HepG2 (cell line): Measurements from ENCODE around the gene XRCC5. TPM values are rescaled to one million over a fixed set of nuclear protein-coding genes. Genes with fewer than 3 reads are reported as not detected.

Source experiments
- ATM ChIP-seq: fragments of 450-650 bp; IDR thresholded peaks from 2 replicates; pipeline ENCODE4 v1.7.1; 2017; ENCODE audit warnings: mild to moderate bottlenecking, borderline replicate concordance
- FOXK1 ChIP-seq: sonication (generic); formaldehyde crosslinking; IDR thresholded peaks from 2 replicates; pipeline ENCODE4 v1.4.0; 2020; ENCODE audit warnings: low read depth, missing genetic modification reagents, borderline replicate concordance
- HDAC1 ChIP-seq: sonication (generic); formaldehyde crosslinking; IDR thresholded peaks from 2 replicates; pipeline ENCODE4 v1.5.1; 2020; ENCODE audit warnings: mild to moderate bottlenecking, missing genetic modification reagents
- HNRNPUL1 ChIP-seq: fragments of 200-400 bp; formaldehyde crosslinking; IDR thresholded peaks from 2 replicates; pipeline ENCODE4 v1.6.1; 2017; ENCODE audit warnings: low read depth, mild to moderate bottlenecking, low read length, moderate library complexity
- IKZF5 ChIP-seq: IDR thresholded peaks from 2 replicates; pipeline ENCODE4 v1.6.1; 2018; ENCODE audit warnings: missing genetic modification reagents, mild to moderate bottlenecking, missing compliant biosample characterization
- KDM3A ChIP-seq: IDR thresholded peaks from 2 replicates; pipeline ENCODE4 v1.6.1; 2018; ENCODE audit warnings: low read depth, missing compliant biosample characterization
- KDM5A ChIP-seq: fragments of 200-600 bp; sonication (generic); IDR thresholded peaks from 2 replicates; pipeline ENCODE4 v1.7.0; 2018; ENCODE audit warnings: antibody characterized with exemption, mild to moderate bottlenecking, low read length, borderline replicate concordance
- KLF6 ChIP-seq: IDR thresholded peaks from 2 replicates; pipeline ENCODE4 v1.8.0; 2016; ENCODE audit warnings: missing biosample characterization, missing genetic modification reagents
- MAZ ChIP-seq, 2 experiments: sonication (generic) in 1 of 2; formaldehyde crosslinking in 1 of 2; IDR thresholded peaks; 2 replicates each; pipeline versions ENCODE4 v1.5.0 to v1.6.1; 2012 to 2020; ENCODE audit warnings: low read depth in 2 of 2, mild to moderate bottlenecking in 2 of 2, borderline replicate concordance in 1 of 2, improper control_type of control experiment in 1 of 2, low read length in 1 of 2, missing genetic modification reagents in 1 of 2, moderate library complexity in 1 of 2
- NFIC ChIP-seq: IDR thresholded peaks from 2 replicates; pipeline ENCODE4 v1.6.1; 2012; ENCODE audit warnings: mild to moderate bottlenecking, low read length, inconsistent platforms
- SOX5 ChIP-seq: IDR thresholded peaks from 2 replicates; pipeline ENCODE4 v1.6.1; 2016; ENCODE audit warnings: borderline replicate concordance
- STAT6 ChIP-seq: sonication (generic); formaldehyde crosslinking; IDR thresholded peaks from 2 replicates; pipeline ENCODE4 v1.4.0; 2020; ENCODE audit warnings: missing genetic modification reagents, mild to moderate bottlenecking, borderline replicate concordance
- TFAP4 ChIP-seq: sonication (generic); IDR thresholded peaks from 2 replicates; pipeline ENCODE4 v1.6.1; 2016; ENCODE audit warnings: low read depth, borderline replicate concordance
- ZBTB21 ChIP-seq: sonication (generic); formaldehyde crosslinking; IDR thresholded peaks from 2 replicates; pipeline ENCODE4 v1.4.0; 2020; ENCODE audit warnings: missing genetic modification reagents
- ZIK1 ChIP-seq: sonication (generic); formaldehyde crosslinking; IDR thresholded peaks from 2 replicates; pipeline ENCODE4 v1.5.0; 2020; ENCODE audit warnings: mild to moderate bottlenecking, low read depth, missing genetic modification reagents, borderline replicate concordance
- ZKSCAN1 ChIP-seq: fragments of 150-350 bp; IDR thresholded peaks from 2 replicates; pipeline ENCODE4 v1.6.1; 2014; ENCODE audit warnings: low read length
- ZNF567 ChIP-seq: sonication (generic); formaldehyde crosslinking; IDR thresholded peaks from 2 replicates; pipeline ENCODE4 v1.8.1; 2023; ENCODE audit warnings: mild to moderate bottlenecking, missing genetic modification reagents, borderline replicate concordance
- ZNF629 ChIP-seq: sonication (generic); formaldehyde crosslinking; conservative IDR thresholded peaks from 2 replicates; pipeline ENCODE4 v1.5.0; 2020; ENCODE audit warnings: missing genetic modification reagents
- polyA plus RNA-seq, 8 experiments: library from polyadenylated mRNA; depleted of rRNA in 3 of 8; stranded (reverse) in 7 of 8; unstranded in 1 of 8; fragments of >200 nt; fragmentation: Illumina TruSeq in 4 of 8; extraction: Trizol in 4 of 8; gene quantifications; 2 replicates each; pipeline versions ENCODE4 v1.2.1 to v1.2.3, GENCODE V29; 2011 to 2016; ENCODE audit warnings: low read depth in 4 of 8, missing spikeins in 1 of 8, mixed read lengths in 1 of 8; ENCODE audit not compliant: insufficient read depth in 1 of 8
- total RNA-seq, 5 experiments: library from RNA; depleted of rRNA; stranded (reverse); fragments of >200 nt; fragmentation: Illumina TruSeq; extraction: Trizol; gene quantifications; 2 replicates each; pipeline ENCODE4 v1.2.3, GENCODE V29; 2016; ENCODE audit warnings: low read depth in 1 of 5
- TF ChIP-seq, protein P1 (sequence below): IDR thresholded peaks from 2 replicates; pipeline ENCODE4 v1.6.1; 2016; ENCODE audit warnings: low read depth
- TF ChIP-seq, protein P2 (sequence below): sonication (generic); formaldehyde crosslinking; IDR thresholded peaks from 2 replicates; pipeline ENCODE4 v1.8.0; 2022; ENCODE audit warnings: missing genetic modification reagents, mild to moderate bottlenecking, borderline replicate concordance
- TF ChIP-seq, protein P3 (sequence below): sonication (generic); formaldehyde crosslinking; IDR thresholded peaks from 2 replicates; pipeline ENCODE4 v1.4.0; 2020; ENCODE audit warnings: mild to moderate bottlenecking, missing genetic modification reagents, borderline replicate concordance

Gene XRCC5
- total and polyA plus RNA-seq, 2 of the 13 experiments (the other 11 are each of a cell fraction or from before 2014, with no cell fraction given), result 264 to 454 TPM

GRCh38 chr2:216078776-216079175, 30.4 kb upstream of the XRCC5 start (continued):
- TF ChIP-seq IKZF5 (CRISPR knock-in tag) (peak; percentile 58; the same call in 1 of the 2 replicates), MAZ (IDR thresholded peaks at IDR 0.05; ENCODE audit: borderline replicate concordance, low read depth, low read length) (no peak), MAZ (CRISPR knock-in tag; IDR thresholded peaks at IDR 0.05; ENCODE audit: low read depth) (0 out of 2 replicates have a peak, but pooled peaks have one; percentile 44), HDAC1 (peak; percentile 93), ZBTB21 (CRISPR knock-in tag) (peak; percentile 49; the same call in 1 of the 2 replicates), KDM5A (peak; percentile 48; the same call in 1 of the 2 replicates), ZNF629 (CRISPR knock-in tag) (peak; percentile 49; the same call in 1 of the 2 replicates), STAT6 (peak; percentile 84), KLF6 (CRISPR knock-in tag) (peak; percentile 83), HNRNPUL1 (no peak), KDM3A (peak; percentile 94), SOX5 (peak; percentile 90), ZNF567 (CRISPR knock-in tag) (no peak), NFIC (peak; percentile 92), ATM (peak; percentile 100), FOXK1 (CRISPR knock-in tag) (peak; percentile 91), ZIK1 (CRISPR knock-in tag) (peak; percentile 48; the same call in 1 of the 2 replicates), ZKSCAN1 (no peak), TFAP4 (peak; percentile 42; the same call in 1 of the 2 replicates)
- TF ChIP-seq, protein P1, sequence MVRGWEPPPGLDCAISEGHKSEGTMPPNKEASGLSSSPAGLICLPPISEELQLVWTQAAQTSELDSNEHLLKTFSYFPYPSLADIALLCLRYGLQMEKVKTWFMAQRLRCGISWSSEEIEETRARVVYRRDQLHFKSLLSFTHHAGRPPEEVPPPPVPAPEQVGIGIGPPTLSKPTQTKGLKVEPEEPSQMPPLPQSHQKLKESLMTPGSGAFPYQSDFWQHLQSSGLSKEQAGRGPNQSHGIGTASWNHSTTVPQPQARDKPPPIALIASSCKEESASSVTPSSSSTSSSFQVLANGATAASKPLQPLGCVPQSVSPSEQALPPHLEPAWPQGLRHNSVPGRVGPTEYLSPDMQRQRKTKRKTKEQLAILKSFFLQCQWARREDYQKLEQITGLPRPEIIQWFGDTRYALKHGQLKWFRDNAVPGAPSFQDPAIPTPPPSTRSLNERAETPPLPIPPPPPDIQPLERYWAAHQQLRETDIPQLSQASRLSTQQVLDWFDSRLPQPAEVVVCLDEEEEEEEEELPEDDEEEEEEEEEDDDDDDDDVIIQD (CRISPR knock-in tag), result peak; percentile 98
- TF ChIP-seq, protein P2, sequence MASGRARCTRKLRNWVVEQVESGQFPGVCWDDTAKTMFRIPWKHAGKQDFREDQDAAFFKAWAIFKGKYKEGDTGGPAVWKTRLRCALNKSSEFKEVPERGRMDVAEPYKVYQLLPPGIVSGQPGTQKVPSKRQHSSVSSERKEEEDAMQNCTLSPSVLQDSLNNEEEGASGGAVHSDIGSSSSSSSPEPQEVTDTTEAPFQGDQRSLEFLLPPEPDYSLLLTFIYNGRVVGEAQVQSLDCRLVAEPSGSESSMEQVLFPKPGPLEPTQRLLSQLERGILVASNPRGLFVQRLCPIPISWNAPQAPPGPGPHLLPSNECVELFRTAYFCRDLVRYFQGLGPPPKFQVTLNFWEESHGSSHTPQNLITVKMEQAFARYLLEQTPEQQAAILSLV (CRISPR knock-in tag), result no peak
- TF ChIP-seq, protein P3, sequence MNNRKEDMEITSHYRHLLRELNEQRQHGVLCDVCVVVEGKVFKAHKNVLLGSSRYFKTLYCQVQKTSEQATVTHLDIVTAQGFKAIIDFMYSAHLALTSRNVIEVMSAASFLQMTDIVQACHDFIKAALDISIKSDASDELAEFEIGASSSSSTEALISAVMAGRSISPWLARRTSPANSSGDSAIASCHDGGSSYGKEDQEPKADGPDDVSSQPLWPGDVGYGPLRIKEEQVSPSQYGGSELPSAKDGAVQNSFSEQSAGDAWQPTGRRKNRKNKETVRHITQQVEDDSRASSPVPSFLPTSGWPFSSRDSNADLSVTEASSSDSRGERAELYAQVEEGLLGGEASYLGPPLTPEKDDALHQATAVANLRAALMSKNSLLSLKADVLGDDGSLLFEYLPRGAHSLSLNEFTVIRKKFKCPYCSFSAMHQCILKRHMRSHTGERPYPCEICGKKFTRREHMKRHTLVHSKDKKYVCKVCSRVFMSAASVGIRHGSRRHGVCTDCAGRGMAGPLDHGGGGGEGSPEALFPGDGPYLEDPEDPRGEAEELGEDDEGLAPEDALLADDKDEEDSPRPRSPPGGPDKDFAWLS (CRISPR knock-in tag), result no peak
